ENCODE results near the gene NELFCD.

- TF ChIP-seq CTCF (IDR thresholded peaks at IDR 0.05) (no peak), POLR2A (IDR thresholded peaks at IDR 0.05) (no peak)
These were observed 32.2 kb downstream of the NELFCD start for GRCh38 chr20:59013031-59013951.

All from thyroid gland (tissue), 4 donors.